H9 (cell line): ENCODE data around the gene CSF1R. TPM values are rescaled to one million over a fixed set of nuclear protein-coding genes. Genes with fewer than 3 reads are reported as not detected.

Experiments
- DNase-seq: peaks from one replicate; pipeline ENCODE4 v3.0.0-alpha.2; 2017
- H2AFZ ChIP-seq: one replicate; pipeline ENCODE4 v1.6.1; 2013; ENCODE audit warnings: mild to moderate bottlenecking, low read length, control low read depth, moderate library complexity
- H2AK5ac ChIP-seq: 2 replicates; pipeline ENCODE4 v1.6.1; 2013; ENCODE audit warnings: low read length, control low read depth, mixed read lengths; ENCODE audit not compliant: insufficient read length
- H2BK120ac ChIP-seq: one replicate; pipeline ENCODE4 v1.6.1; 2013; ENCODE audit warnings: low read depth, mild to moderate bottlenecking, low read length, control low read depth, inconsistent platforms; ENCODE audit not compliant: poor library complexity, severe bottlenecking
- H2BK12ac ChIP-seq: 2 replicates; pipeline ENCODE4 v1.6.1; 2013; ENCODE audit warnings: low read length, control low read depth, mixed read lengths, low read depth; ENCODE audit not compliant: insufficient read length
- H2BK15ac ChIP-seq: 2 replicates; pipeline ENCODE4 v1.6.1; 2013; ENCODE audit warnings: low read depth, low read length, control low read depth
- H2BK20ac ChIP-seq: one replicate; pipeline ENCODE4 v1.6.1; 2013; ENCODE audit warnings: low read depth, mild to moderate bottlenecking, low read length, control low read depth, inconsistent platforms; ENCODE audit not compliant: poor library complexity, severe bottlenecking
- H2BK5ac ChIP-seq: 2 replicates; pipeline ENCODE4 v1.6.1; 2013; ENCODE audit warnings: low read length, control low read depth, mixed read lengths; ENCODE audit not compliant: insufficient read length
- H3K14ac ChIP-seq: 2 replicates; pipeline ENCODE4 v1.6.1; 2013; ENCODE audit warnings: low read length, control low read depth; ENCODE audit not compliant: insufficient read depth
- H3K18ac ChIP-seq: 2 replicates; pipeline ENCODE4 v1.6.1; 2013; ENCODE audit warnings: low read depth, mild to moderate bottlenecking, mixed read lengths, low read length, control low read depth; ENCODE audit not compliant: insufficient read length
- H3K23ac ChIP-seq: 2 replicates; pipeline ENCODE4 v1.6.1; 2013; ENCODE audit warnings: low read length, control low read depth, mixed read lengths, low read depth; ENCODE audit not compliant: insufficient read length
- H3K23me2 ChIP-seq: 2 replicates; pipeline ENCODE4 v1.6.1; 2013; ENCODE audit warnings: low read depth, mild to moderate bottlenecking, mixed read lengths, low read length, control low read depth; ENCODE audit not compliant: insufficient read length, poor library complexity, severe bottlenecking
- H3K27ac ChIP-seq: 2 replicates; pipeline ENCODE4 v1.5.1; 2013; ENCODE audit warnings: low read length, control low read depth, mixed read lengths, low read depth; ENCODE audit not compliant: insufficient read length
- H3K27me3 ChIP-seq: 2 replicates; pipeline ENCODE4 v1.6.1; 2013; ENCODE audit warnings: low read length, control low read depth, inconsistent platforms; ENCODE audit not compliant: insufficient read depth
- H3K4ac ChIP-seq: 2 replicates; pipeline ENCODE4 v1.6.1; 2013; ENCODE audit warnings: low read depth, mild to moderate bottlenecking, control low read depth, inconsistent platforms, low read length, moderate library complexity
- H3K4me1 ChIP-seq: 2 replicates; pipeline ENCODE4 v1.6.1; 2013; ENCODE audit warnings: low read length, control low read depth, inconsistent platforms; ENCODE audit not compliant: insufficient read depth
- H3K4me2 ChIP-seq: 2 replicates; pipeline ENCODE4 v1.6.1; 2013; ENCODE audit warnings: low read length, control low read depth, mixed read lengths; ENCODE audit not compliant: insufficient read length, insufficient read depth
- H3K56ac ChIP-seq: 2 replicates; pipeline ENCODE4 v1.6.1; 2013; ENCODE audit warnings: low read depth, mild to moderate bottlenecking, mixed read lengths, low read length, control low read depth; ENCODE audit not compliant: insufficient read length
- H3K79me1 ChIP-seq: 2 replicates; pipeline ENCODE4 v1.6.1; 2013; ENCODE audit warnings: low read depth, mild to moderate bottlenecking, moderate library complexity, low read length, control low read depth, inconsistent platforms; ENCODE audit not compliant: insufficient read depth, poor library complexity, severe bottlenecking
- H3K79me2 ChIP-seq: 2 replicates; pipeline ENCODE4 v1.6.1; 2013; ENCODE audit warnings: low read length, control low read depth, inconsistent platforms; ENCODE audit not compliant: insufficient read depth
- H3K9ac ChIP-seq: 2 replicates; pipeline ENCODE4 v1.6.1; 2013; ENCODE audit warnings: low read length, control low read depth, mixed read lengths; ENCODE audit not compliant: insufficient read length; ENCODE audit errors: extremely low read depth
- H3K9me3 ChIP-seq: one replicate; pipeline ENCODE4 v1.6.1; 2013; ENCODE audit warnings: low read depth, low read length, inconsistent platforms; ENCODE audit not compliant: control insufficient read depth
- H3T11ph ChIP-seq: one replicate; pipeline ENCODE4 v1.6.1; 2013; ENCODE audit warnings: mild to moderate bottlenecking, low read length, control low read depth, inconsistent platforms
- H4K20me1 ChIP-seq: one replicate; pipeline ENCODE4 v1.6.1; 2013; ENCODE audit not compliant: control insufficient read depth, insufficient read length, insufficient read depth
- H4K5ac ChIP-seq: 2 replicates; pipeline ENCODE4 v1.6.1; 2013; ENCODE audit warnings: low read depth, mild to moderate bottlenecking, mixed read lengths, low read length, control low read depth; ENCODE audit not compliant: insufficient read length
- H4K8ac ChIP-seq: replicated peaks from 2 replicates; pipeline ENCODE4 v1.6.1; 2013; ENCODE audit warnings: low read length, control low read depth, mixed read lengths, low read depth; ENCODE audit not compliant: insufficient read length
- H4K91ac ChIP-seq: 2 replicates; pipeline ENCODE4 v1.6.1; 2013; ENCODE audit warnings: low read depth, mild to moderate bottlenecking, moderate library complexity, mixed read lengths, low read length, control low read depth; ENCODE audit not compliant: insufficient read length
- H3K27ac Mint-ChIP-seq, 3 experiments: 2 replicates in 2 of 3; 3 replicates in 1 of 3; pipeline ENCODE4 v1.8.0; 2020 to 2021; ENCODE audit warnings: mixed read lengths in 3 of 3, mild to moderate bottlenecking in 1 of 3, moderate library complexity in 1 of 3
- H3K27me3 Mint-ChIP-seq: 2 replicates; pipeline ENCODE4 v1.8.0; 2021; ENCODE audit warnings: low read depth, mild to moderate bottlenecking, moderate library complexity, mixed read lengths
- H3K36me3 Mint-ChIP-seq, 3 experiments: 2 replicates in 2 of 3; 3 replicates in 1 of 3; pipeline ENCODE4 v1.8.0; 2020 to 2021; ENCODE audit warnings: low read depth in 3 of 3, mixed read lengths in 3 of 3; ENCODE audit not compliant: insufficient read depth in 1 of 3
- H3K4me1 Mint-ChIP-seq, 2 experiments: 2 replicates each; pipeline ENCODE4 v1.8.0; 2020; ENCODE audit warnings: mixed read lengths in 2 of 2
- H3K4me3 Mint-ChIP-seq, 2 experiments: 2 replicates in 1 of 2; 3 replicates in 1 of 2; pipeline ENCODE4 v1.8.0; 2020 to 2021; ENCODE audit warnings: mild to moderate bottlenecking in 2 of 2, mixed read lengths in 2 of 2, moderate library complexity in 1 of 2
- H3K9me3 Mint-ChIP-seq, 2 experiments: 2 replicates in 1 of 2; 3 replicates in 1 of 2; pipeline ENCODE4 v1.8.0; 2020; ENCODE audit warnings: mild to moderate bottlenecking in 2 of 2, mixed read lengths in 2 of 2, moderate library complexity in 1 of 2
- CTCF ChIP-seq: fragments of 200-600 bp; sonication (generic); conservative IDR thresholded peaks from 3 replicates; pipeline ENCODE4 v1.8.0; 2021; ENCODE audit warnings: antibody characterized with exemption, mild to moderate bottlenecking
- WGBS: extraction: QIAGEN DNeasy Blood & Tissue Kit; methylation state at CpG from one replicate; pipeline ENCODE4 v1.1.7; 2013; ENCODE audit warnings: missing lambda C conversion rate, low lambda C conversion rate, mixed read lengths; ENCODE audit not compliant: insufficient read length; ENCODE audit errors: extremely low coverage; 5-methylcytosine and 5-hydroxymethylcytosine counted together
- total RNA-seq: library from RNA; stranded (reverse); gene quantifications from 2 replicates; pipeline ENCODE4 v1.2.1, GENCODE V29; 2021

Gene CSF1R
- total RNA-seq, 1 experiment from 2014 or later: 0.13 TPM

DNA sequence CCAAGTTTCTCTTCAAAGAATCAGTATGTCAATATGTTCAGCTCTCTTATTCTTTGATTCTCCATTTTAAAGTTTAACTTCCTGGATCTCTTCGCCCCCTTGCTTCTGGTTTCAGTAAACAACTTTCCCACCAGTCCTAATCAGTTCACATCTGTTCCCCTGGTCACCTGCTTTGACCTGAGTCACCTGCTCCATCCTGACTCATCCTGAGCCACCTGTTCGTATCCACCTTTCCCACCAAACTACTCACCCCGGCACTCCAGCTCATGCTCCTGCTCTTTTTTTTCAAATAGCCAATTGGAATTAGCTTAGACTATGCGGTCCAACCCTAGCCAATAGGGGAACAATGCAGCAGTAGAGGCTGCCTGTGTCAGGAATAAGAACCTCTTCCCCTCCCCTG lies 23.6 kb upstream of the CSF1R start:
- H3K18ac ChIP-seq: no peak overlapping the region
- H3K27me3 ChIP-seq: no peaks in the 10 kb centered on the region
- no peak overlapping the region for H3K9ac ChIP-seq
- H2BK5ac ChIP-seq: no peak overlapping the region
- no peak overlapping the region for H3K4me2 ChIP-seq
- Mint-ChIP-seq H3K36me3 (no peaks in the 10 kb centered on the region), H3K4me3 (no peak overlapping the region), H3K9me3 (no peaks in the 10 kb centered on the region), H3K4me1 (peaks cover 16 to 25% of the 10 kb centered on the region in 2 experiments), H3K27ac (no peak overlapping the region), H3K27me3 (peaks cover 7% of the 10 kb centered on the region)
- no peak overlapping the region for H3K27ac ChIP-seq
- H2BK120ac ChIP-seq: no peak overlapping the region
- no peak overlapping the region for H3K4ac ChIP-seq
- DNase-seq: peak; percentile 59
- WGBS: no CpG with 5 or more reads among the region's 4 CpGs
- H2BK15ac ChIP-seq: no peak overlapping the region
- H3K23ac ChIP-seq: no peak overlapping the region
- no peak overlapping the region for H2BK12ac ChIP-seq
- H3K56ac ChIP-seq: no peak overlapping the region
- no peak overlapping the region for H2BK20ac ChIP-seq
- no peak overlapping the region for H2AFZ ChIP-seq
- H3K79me2 ChIP-seq: no peaks in the 10 kb centered on the region
- no peak overlapping the region for H3T11ph ChIP-seq
- TF ChIP-seq CTCF: no peak
- H4K91ac ChIP-seq: no peak overlapping the region
- H3K4me1 ChIP-seq: no peaks in the 10 kb centered on the region
- no peaks in the 10 kb centered on the region for H3K23me2 ChIP-seq
- H4K8ac ChIP-seq: no peak overlapping the region
- no peaks in the 10 kb centered on the region for H4K20me1 ChIP-seq
- H3K9me3 ChIP-seq: no peaks in the 10 kb centered on the region
- H2AK5ac ChIP-seq: no peak overlapping the region
- H4K5ac ChIP-seq: no peak overlapping the region
- H3K79me1 ChIP-seq: no peaks in the 10 kb centered on the region
- no peak overlapping the region for H3K14ac ChIP-seq
